HepG2 (cell line): Measurements from ENCODE around the gene DEPDC5.

ENCODE experiments used
- CEBPB ChIP-seq: IDR thresholded peaks from 2 replicates; pipeline ENCODE4 v1.6.1; 2011; ENCODE audit warnings: low read depth, low read length, improper control_type of control experiment, borderline replicate concordance
- EZH2 ChIP-seq: conservative IDR thresholded peaks from 2 replicates; pipeline ENCODE4 v1.6.1; 2012; ENCODE audit warnings: mild to moderate bottlenecking, low read depth, low read length, moderate library complexity
- MAFK ChIP-seq, 2 experiments: IDR thresholded peaks in 1 of 2; conservative IDR thresholded peaks in 1 of 2; 2 replicates each; pipeline ENCODE4 v1.6.1; 2011; ENCODE audit warnings: improper control_type of control experiment in 2 of 2, low read length in 2 of 2
- RAD21 ChIP-seq: fragments of 450-650 bp; formaldehyde crosslinking; IDR thresholded peaks from 2 replicates; pipeline ENCODE4 v1.5.0; 2020; ENCODE audit warnings: mild to moderate bottlenecking
- SMARCE1 ChIP-seq: fragments of 450-650 bp; IDR thresholded peaks from 2 replicates; pipeline ENCODE4 v1.6.1; 2017; ENCODE audit warnings: borderline replicate concordance
- ZBTB7A ChIP-seq: sonication (generic); formaldehyde crosslinking; IDR thresholded peaks from 2 replicates; pipeline ENCODE4 v1.8.0; 2022; ENCODE audit warnings: mild to moderate bottlenecking, missing genetic modification reagents
- TF ChIP-seq, protein P1 (sequence below): sonication (generic); formaldehyde crosslinking; IDR thresholded peaks from 2 replicates; pipeline ENCODE4 v1.5.0; 2020; ENCODE audit warnings: mild to moderate bottlenecking, missing genetic modification reagents, moderate library complexity
- TF ChIP-seq, protein P2 (sequence below): sonication (generic); formaldehyde crosslinking; IDR thresholded peaks from 2 replicates; pipeline ENCODE4 v1.4.0; 2020; ENCODE audit warnings: missing genetic modification reagents, mild to moderate bottlenecking, borderline replicate concordance
- TF ChIP-seq, protein P3 (sequence below): sonication (generic); formaldehyde crosslinking; IDR thresholded peaks from 2 replicates; pipeline ENCODE4 v1.4.0; 2020; ENCODE audit warnings: mild to moderate bottlenecking, missing genetic modification reagents
- TF ChIP-seq, protein P4 (sequence below): sonication (generic); formaldehyde crosslinking; IDR thresholded peaks from 2 replicates; pipeline ENCODE4 v1.4.0; 2020; ENCODE audit warnings: mild to moderate bottlenecking, missing genetic modification reagents
- TF ChIP-seq, protein P5 (sequence below): sonication (generic); formaldehyde crosslinking; IDR thresholded peaks from 2 replicates; pipeline ENCODE4 v1.4.0; 2020; ENCODE audit warnings: missing genetic modification reagents, borderline replicate concordance

DNA sequence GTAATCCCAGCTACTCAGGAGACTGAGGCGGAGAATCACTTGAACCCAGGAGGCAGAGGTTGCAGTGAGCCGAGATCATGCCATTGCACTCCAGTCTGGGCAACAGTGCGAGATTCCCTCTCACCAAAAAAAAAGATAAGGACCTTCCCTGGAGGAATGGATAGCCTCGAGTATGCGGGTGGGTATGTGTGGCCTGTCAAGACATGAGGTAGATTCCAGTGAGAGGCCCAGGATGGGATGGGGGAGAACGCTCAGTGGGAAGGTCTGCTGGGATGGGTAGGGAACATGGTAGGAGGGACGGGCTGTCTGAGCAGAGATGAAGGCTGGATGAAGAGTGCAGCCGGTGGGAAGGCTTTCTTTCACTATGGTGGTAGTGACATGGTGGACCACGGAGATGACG is 151.5 kb downstream of the DEPDC5 start:
- no peak for TF ChIP-seq CEBPB
- TF ChIP-seq MAFK (conservative IDR thresholded peaks at IDR 0.05 in 1 of 2, IDR thresholded peaks at IDR 0.05 in 1 of 2; ENCODE audit: low read length in 2 of 2): no peak
- TF ChIP-seq EZH2: no peak
- no peak for TF ChIP-seq SMARCE1
- TF ChIP-seq ZBTB7A (CRISPR knock-in tag): no peak
- TF ChIP-seq, protein P1, sequence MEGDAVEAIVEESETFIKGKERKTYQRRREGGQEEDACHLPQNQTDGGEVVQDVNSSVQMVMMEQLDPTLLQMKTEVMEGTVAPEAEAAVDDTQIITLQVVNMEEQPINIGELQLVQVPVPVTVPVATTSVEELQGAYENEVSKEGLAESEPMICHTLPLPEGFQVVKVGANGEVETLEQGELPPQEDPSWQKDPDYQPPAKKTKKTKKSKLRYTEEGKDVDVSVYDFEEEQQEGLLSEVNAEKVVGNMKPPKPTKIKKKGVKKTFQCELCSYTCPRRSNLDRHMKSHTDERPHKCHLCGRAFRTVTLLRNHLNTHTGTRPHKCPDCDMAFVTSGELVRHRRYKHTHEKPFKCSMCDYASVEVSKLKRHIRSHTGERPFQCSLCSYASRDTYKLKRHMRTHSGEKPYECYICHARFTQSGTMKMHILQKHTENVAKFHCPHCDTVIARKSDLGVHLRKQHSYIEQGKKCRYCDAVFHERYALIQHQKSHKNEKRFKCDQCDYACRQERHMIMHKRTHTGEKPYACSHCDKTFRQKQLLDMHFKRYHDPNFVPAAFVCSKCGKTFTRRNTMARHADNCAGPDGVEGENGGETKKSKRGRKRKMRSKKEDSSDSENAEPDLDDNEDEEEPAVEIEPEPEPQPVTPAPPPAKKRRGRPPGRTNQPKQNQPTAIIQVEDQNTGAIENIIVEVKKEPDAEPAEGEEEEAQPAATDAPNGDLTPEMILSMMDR: no peak
- TF ChIP-seq, protein P2, sequence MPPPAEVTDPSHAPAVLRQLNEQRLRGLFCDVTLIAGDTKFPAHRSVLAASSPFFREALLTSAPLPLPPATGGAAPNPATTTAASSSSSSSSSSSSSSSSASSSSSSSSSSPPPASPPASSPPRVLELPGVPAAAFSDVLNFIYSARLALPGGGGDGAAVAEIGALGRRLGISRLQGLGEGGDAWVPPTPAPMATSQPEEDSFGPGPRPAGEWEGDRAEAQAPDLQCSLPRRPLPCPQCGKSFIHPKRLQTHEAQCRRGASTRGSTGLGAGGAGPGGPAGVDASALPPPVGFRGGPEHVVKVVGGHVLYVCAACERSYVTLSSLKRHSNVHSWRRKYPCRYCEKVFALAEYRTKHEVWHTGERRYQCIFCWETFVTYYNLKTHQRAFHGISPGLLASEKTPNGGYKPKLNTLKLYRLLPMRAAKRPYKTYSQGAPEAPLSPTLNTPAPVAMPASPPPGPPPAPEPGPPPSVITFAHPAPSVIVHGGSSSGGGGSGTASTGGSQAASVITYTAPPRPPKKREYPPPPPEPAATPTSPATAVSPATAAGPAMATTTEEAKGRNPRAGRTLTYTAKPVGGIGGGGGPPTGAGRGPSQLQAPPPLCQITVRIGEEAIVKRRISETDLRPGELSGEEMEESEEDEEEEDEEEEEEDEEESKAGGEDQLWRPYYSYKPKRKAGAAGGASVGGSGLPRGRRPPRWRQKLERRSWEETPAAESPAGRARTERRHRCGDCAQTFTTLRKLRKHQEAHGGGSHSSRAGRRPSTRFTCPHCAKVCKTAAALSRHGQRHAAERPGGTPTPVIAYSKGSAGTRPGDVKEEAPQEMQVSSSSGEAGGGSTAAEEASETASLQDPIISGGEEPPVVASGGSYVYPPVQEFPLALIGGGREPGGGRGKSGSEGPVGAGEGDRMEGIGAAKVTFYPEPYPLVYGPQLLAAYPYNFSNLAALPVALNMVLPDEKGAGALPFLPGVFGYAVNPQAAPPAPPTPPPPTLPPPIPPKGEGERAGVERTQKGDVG (CRISPR knock-in tag): no peak
- TF ChIP-seq, protein P3, sequence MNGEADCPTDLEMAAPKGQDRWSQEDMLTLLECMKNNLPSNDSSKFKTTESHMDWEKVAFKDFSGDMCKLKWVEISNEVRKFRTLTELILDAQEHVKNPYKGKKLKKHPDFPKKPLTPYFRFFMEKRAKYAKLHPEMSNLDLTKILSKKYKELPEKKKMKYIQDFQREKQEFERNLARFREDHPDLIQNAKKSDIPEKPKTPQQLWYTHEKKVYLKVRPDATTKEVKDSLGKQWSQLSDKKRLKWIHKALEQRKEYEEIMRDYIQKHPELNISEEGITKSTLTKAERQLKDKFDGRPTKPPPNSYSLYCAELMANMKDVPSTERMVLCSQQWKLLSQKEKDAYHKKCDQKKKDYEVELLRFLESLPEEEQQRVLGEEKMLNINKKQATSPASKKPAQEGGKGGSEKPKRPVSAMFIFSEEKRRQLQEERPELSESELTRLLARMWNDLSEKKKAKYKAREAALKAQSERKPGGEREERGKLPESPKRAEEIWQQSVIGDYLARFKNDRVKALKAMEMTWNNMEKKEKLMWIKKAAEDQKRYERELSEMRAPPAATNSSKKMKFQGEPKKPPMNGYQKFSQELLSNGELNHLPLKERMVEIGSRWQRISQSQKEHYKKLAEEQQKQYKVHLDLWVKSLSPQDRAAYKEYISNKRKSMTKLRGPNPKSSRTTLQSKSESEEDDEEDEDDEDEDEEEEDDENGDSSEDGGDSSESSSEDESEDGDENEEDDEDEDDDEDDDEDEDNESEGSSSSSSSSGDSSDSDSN (CRISPR knock-in tag): no peak
- TF ChIP-seq, protein P4, sequence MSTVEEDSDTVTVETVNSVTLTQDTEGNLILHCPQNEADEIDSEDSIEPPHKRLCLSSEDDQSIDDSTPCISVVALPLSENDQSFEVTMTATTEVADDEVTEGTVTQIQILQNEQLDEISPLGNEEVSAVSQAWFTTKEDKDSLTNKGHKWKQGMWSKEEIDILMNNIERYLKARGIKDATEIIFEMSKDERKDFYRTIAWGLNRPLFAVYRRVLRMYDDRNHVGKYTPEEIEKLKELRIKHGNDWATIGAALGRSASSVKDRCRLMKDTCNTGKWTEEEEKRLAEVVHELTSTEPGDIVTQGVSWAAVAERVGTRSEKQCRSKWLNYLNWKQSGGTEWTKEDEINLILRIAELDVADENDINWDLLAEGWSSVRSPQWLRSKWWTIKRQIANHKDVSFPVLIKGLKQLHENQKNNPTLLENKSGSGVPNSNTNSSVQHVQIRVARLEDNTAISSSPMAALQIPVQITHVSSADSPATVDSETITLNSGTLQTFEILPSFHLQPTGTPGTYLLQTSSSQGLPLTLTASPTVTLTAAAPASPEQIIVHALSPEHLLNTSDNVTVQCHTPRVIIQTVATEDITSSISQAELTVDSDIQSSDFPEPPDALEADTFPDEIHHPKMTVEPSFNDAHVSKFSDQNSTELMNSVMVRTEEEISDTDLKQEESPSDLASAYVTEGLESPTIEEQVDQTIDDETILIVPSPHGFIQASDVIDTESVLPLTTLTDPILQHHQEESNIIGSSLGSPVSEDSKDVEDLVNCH (CRISPR knock-in tag): no peak
- TF ChIP-seq, protein P5, sequence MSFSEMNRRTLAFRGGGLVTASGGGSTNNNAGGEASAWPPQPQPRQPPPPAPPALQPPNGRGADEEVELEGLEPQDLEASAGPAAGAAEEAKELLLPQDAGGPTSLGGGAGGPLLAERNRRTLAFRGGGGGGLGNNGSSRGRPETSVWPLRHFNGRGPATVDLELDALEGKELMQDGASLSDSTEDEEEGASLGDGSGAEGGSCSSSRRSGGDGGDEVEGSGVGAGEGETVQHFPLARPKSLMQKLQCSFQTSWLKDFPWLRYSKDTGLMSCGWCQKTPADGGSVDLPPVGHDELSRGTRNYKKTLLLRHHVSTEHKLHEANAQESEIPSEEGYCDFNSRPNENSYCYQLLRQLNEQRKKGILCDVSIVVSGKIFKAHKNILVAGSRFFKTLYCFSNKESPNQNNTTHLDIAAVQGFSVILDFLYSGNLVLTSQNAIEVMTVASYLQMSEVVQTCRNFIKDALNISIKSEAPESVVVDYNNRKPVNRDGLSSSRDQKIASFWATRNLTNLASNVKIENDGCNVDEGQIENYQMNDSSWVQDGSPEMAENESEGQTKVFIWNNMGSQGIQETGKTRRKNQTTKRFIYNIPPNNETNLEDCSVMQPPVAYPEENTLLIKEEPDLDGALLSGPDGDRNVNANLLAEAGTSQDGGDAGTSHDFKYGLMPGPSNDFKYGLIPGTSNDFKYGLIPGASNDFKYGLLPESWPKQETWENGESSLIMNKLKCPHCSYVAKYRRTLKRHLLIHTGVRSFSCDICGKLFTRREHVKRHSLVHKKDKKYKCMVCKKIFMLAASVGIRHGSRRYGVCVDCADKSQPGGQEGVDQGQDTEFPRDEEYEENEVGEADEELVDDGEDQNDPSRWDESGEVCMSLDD: no peak
- TF ChIP-seq RAD21 (CRISPR knock-in tag): no peak
